HepG2 (cell line): ENCODE measurements around the gene LAP3. TPM values are rescaled to one million over a fixed set of nuclear protein-coding genes. Genes with fewer than 3 reads are reported as not detected.

ENCODE experiments used
- CAMTA2 ChIP-seq: sonication (generic); formaldehyde crosslinking; IDR thresholded peaks from 2 replicates; pipeline ENCODE4 v1.4.0; 2020; ENCODE audit warnings: mild to moderate bottlenecking, missing genetic modification reagents, borderline replicate concordance
- CCAR2 ChIP-seq: fragments of 200-400 bp; formaldehyde crosslinking; optimal IDR thresholded peaks from 2 replicates; pipeline ENCODE3; 2018; ENCODE audit warnings: low read depth, mild to moderate bottlenecking, low read length, moderate library complexity
- GATAD1 ChIP-seq: IDR thresholded peaks from 2 replicates; pipeline ENCODE4 v1.6.1; 2016; ENCODE audit warnings: missing genetic modification reagents, missing compliant biosample characterization
- GPBP1L1 ChIP-seq: sonication (generic); formaldehyde crosslinking; IDR thresholded peaks from 2 replicates; pipeline ENCODE4 v1.5.0; 2020; ENCODE audit warnings: mild to moderate bottlenecking, missing genetic modification reagents
- GPN1 ChIP-seq: sonication (generic); formaldehyde crosslinking; IDR thresholded peaks from 2 replicates; pipeline ENCODE4 v1.5.1; 2020; ENCODE audit warnings: missing genetic modification reagents, borderline replicate concordance
- IKZF4 ChIP-seq: sonication (generic); formaldehyde crosslinking; IDR thresholded peaks from 2 replicates; pipeline ENCODE4 v1.5.1; 2020; ENCODE audit warnings: borderline replicate concordance, mild to moderate bottlenecking, low read depth, missing genetic modification reagents; ENCODE audit errors: not compliant biosample characterization
- JUND ChIP-seq: sonication (generic); formaldehyde crosslinking; IDR thresholded peaks from 2 replicates; pipeline ENCODE4 v1.8.0; 2022; ENCODE audit warnings: mild to moderate bottlenecking, missing genetic modification reagents
- MBD4 ChIP-seq: IDR thresholded peaks from 2 replicates; pipeline ENCODE4 v1.6.1; 2012; ENCODE audit warnings: low read length, inconsistent platforms, borderline replicate concordance
- MZF1 ChIP-seq: sonication (generic); formaldehyde crosslinking; IDR thresholded peaks from 2 replicates; pipeline ENCODE4 v1.8.1; 2023; ENCODE audit warnings: mild to moderate bottlenecking, missing genetic modification reagents, borderline replicate concordance
- NCOA5 ChIP-seq: sonication (generic); formaldehyde crosslinking; IDR thresholded peaks from 2 replicates; pipeline ENCODE4 v1.4.0; 2020; ENCODE audit warnings: missing genetic modification reagents
- PRMT3 ChIP-seq: sonication (generic); formaldehyde crosslinking; IDR thresholded peaks from 2 replicates; pipeline ENCODE4 v1.8.1; 2022; ENCODE audit warnings: low read depth, mild to moderate bottlenecking, moderate library complexity, missing genetic modification reagents, borderline replicate concordance
- RXRB ChIP-seq: IDR thresholded peaks from 2 replicates; pipeline ENCODE4 v1.6.1; 2016; ENCODE audit warnings: borderline replicate concordance, missing genetic modification reagents, missing compliant biosample characterization
- SIX4 ChIP-seq: sonication (generic); formaldehyde crosslinking; IDR thresholded peaks from 2 replicates; pipeline ENCODE4 v1.4.0; 2020; ENCODE audit warnings: missing genetic modification reagents
- SRF ChIP-seq: IDR thresholded peaks from 2 replicates; pipeline ENCODE4 v1.6.1; 2011; ENCODE audit warnings: mild to moderate bottlenecking, low read depth, low read length, moderate library complexity
- TGIF2 ChIP-seq: IDR thresholded peaks from 2 replicates; pipeline ENCODE4 v1.6.1; 2016; ENCODE audit warnings: control low read depth, missing compliant biosample characterization
- THAP11 ChIP-seq: IDR thresholded peaks from 2 replicates; pipeline ENCODE4 v1.6.1; 2016; ENCODE audit warnings: missing biosample characterization, missing genetic modification reagents
- THAP8 ChIP-seq: sonication (generic); formaldehyde crosslinking; IDR thresholded peaks from 2 replicates; pipeline ENCODE4 v1.5.1; 2020; ENCODE audit warnings: missing genetic modification reagents, mild to moderate bottlenecking, borderline replicate concordance
- ZBTB14 ChIP-seq: sonication (generic); formaldehyde crosslinking; IDR thresholded peaks from 2 replicates; pipeline ENCODE4 v1.4.0; 2020; ENCODE audit warnings: missing genetic modification reagents
- ZBTB25 ChIP-seq: IDR thresholded peaks from 2 replicates; pipeline ENCODE4 v1.6.1; 2018; ENCODE audit warnings: missing genetic modification reagents
- ZEB1 ChIP-seq: IDR thresholded peaks from 2 replicates; pipeline ENCODE4 v1.6.1; 2012; ENCODE audit warnings: mild to moderate bottlenecking, low read depth, inconsistent platforms; ENCODE audit not compliant: insufficient replicate concordance
- ZKSCAN5 ChIP-seq: sonication (generic); formaldehyde crosslinking; IDR thresholded peaks from 2 replicates; pipeline ENCODE4 v1.5.1; 2020; ENCODE audit warnings: mild to moderate bottlenecking, missing genetic modification reagents
- ZNF232 ChIP-seq: sonication (generic); formaldehyde crosslinking; IDR thresholded peaks from 2 replicates; pipeline ENCODE4 v1.4.0; 2020; ENCODE audit warnings: missing genetic modification reagents, borderline replicate concordance
- ZNF577 ChIP-seq: sonication (generic); formaldehyde crosslinking; IDR thresholded peaks from 2 replicates; pipeline ENCODE4 v1.4.0; 2020; ENCODE audit warnings: mild to moderate bottlenecking, low read depth, missing genetic modification reagents, borderline replicate concordance
- polyA plus RNA-seq, 8 experiments: library from polyadenylated mRNA; depleted of rRNA in 3 of 8; stranded (reverse) in 7 of 8; unstranded in 1 of 8; fragments of >200 nt; fragmentation: Illumina TruSeq in 4 of 8; extraction: Trizol in 4 of 8; gene quantifications; 2 replicates each; pipeline versions ENCODE4 v1.2.1 to v1.2.3, GENCODE V29; 2011 to 2016; ENCODE audit warnings: low read depth in 4 of 8, missing spikeins in 1 of 8, mixed read lengths in 1 of 8; ENCODE audit not compliant: insufficient read depth in 1 of 8
- total RNA-seq, 5 experiments: library from RNA; depleted of rRNA; stranded (reverse); fragments of >200 nt; fragmentation: Illumina TruSeq; extraction: Trizol; gene quantifications; 2 replicates each; pipeline ENCODE4 v1.2.3, GENCODE V29; 2016; ENCODE audit warnings: low read depth in 1 of 5

The LAP3 gene
- total and polyA plus RNA-seq, 2 of the 13 experiments (the other 11 are each of a cell fraction or from before 2014, with no cell fraction given), result 106 to 125 TPM

GRCh38 chr4:17614416-17615299 lies 37.7 kb downstream of the LAP3 start, which contains the start of gene MED28 (continued):
- no peak for TF ChIP-seq JUND
- TF ChIP-seq PRMT3 (CRISPR knock-in tag), result no peak
- TF ChIP-seq ZNF232 (CRISPR knock-in tag), result peak; percentile 3; the same call in 1 of the 2 replicates
- TF ChIP-seq ZBTB25 (CRISPR knock-in tag), result 0 out of 2 replicates have a peak, but pooled peaks have one; percentile 34
- peak; percentile 84 for TF ChIP-seq THAP11
- 0 out of 2 replicates have a peak, but pooled peaks have one; percentile 22 for TF ChIP-seq ZBTB14 (CRISPR knock-in tag)
- no peak for TF ChIP-seq GPBP1L1 (CRISPR knock-in tag)
- no peak for TF ChIP-seq ZEB1
- TF ChIP-seq CAMTA2 (CRISPR knock-in tag), result no peak
- no peak for TF ChIP-seq CCAR2
- no peak for TF ChIP-seq ZNF577
- no peak for TF ChIP-seq SRF
- TF ChIP-seq MZF1, result 0 out of 2 replicates have a peak, but pooled peaks have one; percentile 51
- TF ChIP-seq GPN1, result no peak
- TF ChIP-seq ZKSCAN5 (CRISPR knock-in tag), result no peak
- TF ChIP-seq NCOA5 (CRISPR knock-in tag), result no peak
- peak; percentile 95 for TF ChIP-seq GATAD1 (CRISPR knock-in tag)
- no peak; the same call in 1 of the 2 replicates for TF ChIP-seq RXRB
- TF ChIP-seq TGIF2 (CRISPR knock-in tag), result 0 out of 2 replicates have a peak, but pooled peaks have one; percentile 49
- TF ChIP-seq SIX4 (CRISPR knock-in tag), result no peak
- no peak for TF ChIP-seq THAP8
- TF ChIP-seq IKZF4 (CRISPR knock-in tag), result no peak
- no peak; the same call in 1 of the 2 replicates for TF ChIP-seq MBD4
